Osteocyte (in vitro differentiated cells): ENCODE results near the gene ARL5A. TPM values are rescaled to one million over a fixed set of nuclear protein-coding genes. Genes with fewer than 3 reads are reported as not detected.

Experiments used
- DNase-seq: peaks from one replicate; pipeline ENCODE4 v3.0.0; 2021; ENCODE audit warnings: mixed read lengths; ENCODE audit not compliant: unreplicated experiment; ENCODE audit errors: extremely low spot score
- H3K27ac Mint-ChIP-seq: one replicate; pipeline ENCODE4 v1.8.0; 2021; ENCODE audit warnings: mild to moderate bottlenecking, mixed read lengths; ENCODE audit not compliant: unreplicated experiment
- H3K27me3 Mint-ChIP-seq: one replicate; pipeline ENCODE4 v1.8.0; 2021; ENCODE audit warnings: mixed read lengths; ENCODE audit not compliant: unreplicated experiment
- H3K36me3 Mint-ChIP-seq: one replicate; pipeline ENCODE4 v1.8.0; 2021; ENCODE audit warnings: mixed read lengths; ENCODE audit not compliant: unreplicated experiment
- H3K4me1 Mint-ChIP-seq: one replicate; pipeline ENCODE4 v1.8.0; 2021; ENCODE audit warnings: mixed read lengths; ENCODE audit not compliant: unreplicated experiment
- H3K4me3 Mint-ChIP-seq: one replicate; pipeline ENCODE4 v1.8.0; 2021; ENCODE audit warnings: mild to moderate bottlenecking, moderate library complexity, mixed read lengths; ENCODE audit not compliant: unreplicated experiment
- H3K9me3 Mint-ChIP-seq: one replicate; pipeline ENCODE4 v1.8.0; 2021; ENCODE audit warnings: mixed read lengths; ENCODE audit not compliant: unreplicated experiment
- CTCF ChIP-seq: fragments of 200-600 bp; sonication (generic); IDR thresholded peaks from 2 replicates; pipeline ENCODE4 v1.5.0; 2021; ENCODE audit warnings: antibody characterized with exemption, mild to moderate bottlenecking, moderate library complexity
- total RNA-seq: library from RNA; stranded (reverse); gene quantifications from 2 replicates; pipeline ENCODE4 v1.2.1, GENCODE V29; 2021

The ARL5A gene
- total RNA-seq, 1 donor from 2014 or later, result 41.6 TPM

GRCh38 chr2:151758744-151759143 lies 69.5 kb downstream of the ARL5A start:
- H3K36me3 Mint-ChIP-seq, result peaks cover 2% of the 10 kb centered on the region
- no peaks in the 10 kb centered on the region for H3K27me3 Mint-ChIP-seq
- no peaks in the 10 kb centered on the region for H3K9me3 Mint-ChIP-seq
- no peak for DNase-seq
- TF ChIP-seq CTCF, result no peak
- H3K27ac Mint-ChIP-seq, result no peak overlapping the region
- no peak overlapping the region for H3K4me3 Mint-ChIP-seq
- no peaks in the 10 kb centered on the region for H3K4me1 Mint-ChIP-seq

DNA sequence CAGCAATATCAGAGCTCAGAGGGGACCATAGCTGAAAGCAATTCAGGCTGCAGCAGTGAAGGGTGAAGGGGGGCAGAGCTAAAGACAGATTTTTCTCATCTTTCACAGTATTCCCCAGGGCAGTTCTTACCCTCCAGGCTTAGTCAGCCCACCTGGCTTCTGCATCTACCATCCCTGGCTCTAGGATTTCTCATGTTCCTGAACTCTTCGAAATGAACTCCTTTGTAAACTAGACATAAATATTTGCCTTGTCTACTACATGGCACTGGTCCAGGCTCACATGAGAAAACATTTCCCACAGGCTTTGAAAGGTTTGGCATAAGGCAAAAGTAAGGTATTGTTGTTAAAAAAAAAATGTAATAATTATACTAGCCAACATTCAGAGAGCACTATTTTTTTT lies 70.4 kb downstream of the ARL5A start:
- no peak for DNase-seq
- H3K4me1 Mint-ChIP-seq, result no peaks in the 10 kb centered on the region
- H3K9me3 Mint-ChIP-seq, result no peaks in the 10 kb centered on the region
- no peak for TF ChIP-seq CTCF
- no peak overlapping the region for H3K4me3 Mint-ChIP-seq
- no peak overlapping the region for H3K27ac Mint-ChIP-seq
- H3K27me3 Mint-ChIP-seq, result no peaks in the 10 kb centered on the region
- peaks cover 2% of the 10 kb centered on the region for H3K36me3 Mint-ChIP-seq

DNA sequence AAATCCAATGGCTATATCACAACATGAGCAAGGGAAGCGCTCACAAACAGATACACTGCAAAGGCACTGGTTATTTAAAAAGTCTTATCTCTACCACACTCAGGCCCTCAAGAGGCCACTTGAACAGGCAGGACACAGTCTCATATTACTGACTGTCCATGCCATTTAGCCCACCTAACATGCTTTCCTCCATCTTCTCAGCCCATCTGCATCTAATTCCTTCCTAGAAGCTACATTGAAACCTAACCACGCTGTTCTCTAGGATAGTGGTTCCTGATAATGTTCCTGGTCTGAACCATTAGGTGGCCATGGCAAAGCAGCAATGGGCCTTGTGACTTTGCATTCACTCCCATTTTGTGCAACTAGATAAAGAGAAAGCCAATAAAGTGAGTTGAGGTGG lies 71.4 kb downstream of the ARL5A start:
- Mint-ChIP-seq H3K36me3 (peaks cover 2% of the 10 kb centered on the region), H3K4me1 (no peaks in the 10 kb centered on the region), H3K9me3 (no peaks in the 10 kb centered on the region), H3K27ac (no peak overlapping the region), H3K4me3 (no peak overlapping the region), H3K27me3 (no peaks in the 10 kb centered on the region)
- no peak for TF ChIP-seq CTCF
- no peak for DNase-seq

DNA sequence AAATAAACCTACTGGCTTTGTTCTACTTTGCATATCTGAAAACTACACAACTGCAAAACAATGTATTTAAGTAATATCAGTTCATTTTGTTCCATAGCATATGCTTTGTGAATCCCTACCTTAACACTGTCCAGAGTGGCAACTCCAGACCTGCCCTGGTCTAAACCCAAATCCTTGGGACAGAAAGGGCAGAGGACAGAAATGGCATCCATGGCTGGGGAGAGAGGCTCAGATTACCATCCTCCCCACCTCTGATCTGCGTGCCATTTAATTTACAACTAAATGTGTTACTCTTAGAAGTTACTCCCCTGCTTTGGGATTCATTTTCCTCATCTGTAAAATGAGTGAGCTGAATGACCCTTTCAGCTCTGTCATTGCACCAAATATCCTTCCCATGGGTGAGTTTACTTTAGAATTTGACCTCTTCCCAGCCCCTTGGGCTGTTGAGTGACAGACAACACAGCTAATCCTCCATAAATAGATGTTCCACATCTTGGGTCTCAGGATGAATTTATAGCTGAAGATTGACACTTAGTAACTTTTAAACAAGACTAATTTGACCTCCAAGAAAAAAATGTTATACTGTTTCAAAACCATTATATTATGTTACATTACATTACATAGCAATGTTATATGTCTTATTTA lies 73.8 kb downstream of the ARL5A start:
- no peaks in the 10 kb centered on the region for H3K4me1 Mint-ChIP-seq
- TF ChIP-seq CTCF, result no peak
- peaks cover 6% of the 10 kb centered on the region for H3K27me3 Mint-ChIP-seq
- no peak overlapping the region for H3K4me3 Mint-ChIP-seq
- H3K9me3 Mint-ChIP-seq, result no peaks in the 10 kb centered on the region
- no peak for DNase-seq
- no peak overlapping the region for H3K27ac Mint-ChIP-seq
- no peaks in the 10 kb centered on the region for H3K36me3 Mint-ChIP-seq

DNA sequence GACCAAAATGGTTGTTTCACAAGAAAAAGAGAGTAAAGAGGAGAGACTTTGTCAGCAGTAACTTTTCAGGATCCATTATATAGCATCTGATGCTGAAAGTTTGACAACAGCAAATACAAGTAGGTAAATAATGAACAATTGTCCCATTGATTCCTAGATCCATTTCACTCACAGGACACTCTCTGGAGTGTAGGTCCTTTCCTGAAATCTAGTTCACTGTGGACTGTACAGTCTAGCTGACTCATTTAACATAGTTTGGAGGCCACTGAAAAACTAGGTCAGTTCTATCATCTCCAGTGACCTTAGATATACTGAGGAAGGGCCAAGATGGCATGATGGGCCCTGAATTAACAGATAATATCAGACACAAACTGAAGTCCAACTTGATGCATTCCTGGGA lies 74.7 kb downstream of the ARL5A start:
- Mint-ChIP-seq H3K27me3 (peaks cover 6% of the 10 kb centered on the region), H3K36me3 (no peaks in the 10 kb centered on the region), H3K9me3 (no peaks in the 10 kb centered on the region), H3K4me1 (no peaks in the 10 kb centered on the region), H3K4me3 (no peak overlapping the region), H3K27ac (no peak overlapping the region)
- no peak for DNase-seq
- TF ChIP-seq CTCF, result no peak

Other genes with a start within 250 kb of the ARL5A start
- gene NEB, start 93.9 kb downstream of the ARL5A start, total RNA-seq, result 0.40 and 1.3 TPM in 2 replicates